NCI-H2171 (cell line): ENCODE results near the gene DPH1.

Experiments
- DNase-seq: peaks from one replicate; lab custom pipeline; 2025; lab: John Stamatoyannopoulos, UW

Gene DPH1

DNA sequence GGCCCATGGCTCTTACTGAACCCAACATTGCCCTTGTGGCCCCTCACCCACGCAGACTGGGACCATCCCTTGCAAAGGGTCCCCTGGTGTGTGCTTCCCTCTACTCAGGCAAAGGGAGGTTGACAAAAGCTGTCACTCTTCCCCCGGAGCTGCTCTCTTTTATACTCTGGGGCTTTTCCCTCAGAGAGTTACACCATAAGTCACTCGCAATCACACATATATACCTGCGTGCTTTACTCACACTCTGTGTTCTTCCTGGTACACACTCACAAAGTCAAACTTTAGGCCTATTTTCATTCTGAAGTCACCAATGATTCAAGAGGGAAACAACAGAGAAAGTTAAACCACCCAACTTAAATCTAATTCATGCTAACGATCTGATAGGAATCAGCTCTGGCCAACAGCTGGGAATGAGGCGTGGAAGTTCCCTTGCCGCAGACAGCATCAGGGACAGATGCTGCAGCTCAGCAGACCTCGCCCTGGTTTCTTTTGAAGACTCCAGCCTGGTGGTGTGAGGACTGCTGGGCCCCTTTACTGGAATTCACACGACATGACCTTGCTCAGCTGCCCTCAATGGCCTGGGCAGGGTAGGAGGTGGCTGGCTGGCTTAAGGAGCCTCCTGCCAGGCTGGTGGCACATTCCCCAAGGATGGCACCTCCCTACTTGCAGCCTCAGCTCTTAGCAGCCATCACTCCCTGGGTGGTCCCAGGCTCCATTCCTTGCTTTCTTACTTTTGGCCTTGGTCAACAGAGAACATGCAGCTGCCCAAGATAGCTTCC lies 52.2 kb downstream of the DPH1 start:
- DNase-seq, result no peak

DNA sequence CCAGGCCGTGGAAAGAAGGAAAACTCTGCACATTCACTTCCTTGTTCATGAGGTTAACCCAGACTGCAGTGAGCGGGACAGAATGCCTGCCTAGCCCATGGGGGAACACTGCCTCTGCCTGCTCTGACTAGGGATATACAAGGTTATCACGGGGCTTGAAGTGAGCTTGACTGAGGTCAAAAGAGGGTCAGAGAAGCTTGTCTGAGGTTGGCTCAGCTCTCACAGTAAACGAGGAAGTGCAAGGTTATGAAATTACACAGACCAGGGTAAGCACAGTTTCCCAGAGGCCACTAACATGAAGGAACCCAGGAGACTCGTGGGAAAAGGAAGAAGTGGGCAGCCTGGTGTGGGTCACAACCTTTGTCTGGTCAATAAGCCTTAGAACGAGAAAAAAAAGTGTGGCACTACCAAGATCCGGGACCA lies 53.7 kb downstream of the DPH1 start:
- DNase-seq, result no peak

GRCh38 chr17:2084036-2084765 lies 54.2 kb downstream of the DPH1 start:
- no peak for DNase-seq

DNA sequence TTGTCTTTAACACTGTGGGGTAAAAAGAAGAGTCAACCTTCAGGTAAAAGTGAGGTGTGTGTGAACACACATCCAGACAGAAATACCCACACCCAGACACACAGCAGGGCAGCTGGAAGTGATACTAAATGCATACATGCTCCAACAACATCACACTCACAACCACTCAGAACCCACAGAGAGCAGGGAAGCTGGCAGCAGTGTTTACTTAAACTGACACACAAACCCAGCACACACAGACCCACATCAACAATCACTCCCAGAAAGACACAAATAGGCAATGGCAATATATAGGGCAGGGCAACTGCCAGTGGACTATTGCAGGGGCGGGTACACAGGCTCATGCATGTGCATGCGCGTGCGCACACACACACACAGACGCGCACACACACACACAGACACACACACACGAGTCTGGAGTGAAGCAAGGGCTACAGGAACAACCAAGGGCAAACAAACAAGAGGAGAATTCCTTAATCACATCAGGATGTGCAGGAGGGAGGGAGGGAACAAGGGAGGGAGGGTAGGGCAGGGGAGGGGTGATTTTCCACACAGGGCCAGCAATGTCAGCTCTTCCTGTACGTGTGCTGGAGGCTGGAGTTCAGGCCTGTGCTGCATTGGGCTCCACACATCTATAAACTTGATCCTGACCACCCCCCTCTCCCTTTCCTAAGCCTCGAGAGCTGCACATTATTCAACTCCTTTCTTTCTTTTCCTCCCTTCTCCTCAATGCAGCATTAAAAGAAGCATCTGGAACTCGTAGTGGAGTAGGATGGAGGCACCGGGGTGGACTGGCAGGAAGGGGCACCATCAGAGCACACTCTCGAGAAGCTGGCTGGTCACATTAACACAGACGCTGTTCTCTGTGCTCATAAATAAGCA lies 55.1 kb downstream of the DPH1 start:
- DNase-seq, result no peak

GRCh38 chr17:2085648-2085949 lies 55.6 kb downstream of the DPH1 start:
- no peak for DNase-seq

GRCh38 chr17:2086306-2086705 lies 56.4 kb downstream of the DPH1 start:
- no peak for DNase-seq

- DNase-seq, result no peak
These were observed 57.8 kb downstream of the DPH1 start for GRCh38 chr17:2087597-2088211.

DNA sequence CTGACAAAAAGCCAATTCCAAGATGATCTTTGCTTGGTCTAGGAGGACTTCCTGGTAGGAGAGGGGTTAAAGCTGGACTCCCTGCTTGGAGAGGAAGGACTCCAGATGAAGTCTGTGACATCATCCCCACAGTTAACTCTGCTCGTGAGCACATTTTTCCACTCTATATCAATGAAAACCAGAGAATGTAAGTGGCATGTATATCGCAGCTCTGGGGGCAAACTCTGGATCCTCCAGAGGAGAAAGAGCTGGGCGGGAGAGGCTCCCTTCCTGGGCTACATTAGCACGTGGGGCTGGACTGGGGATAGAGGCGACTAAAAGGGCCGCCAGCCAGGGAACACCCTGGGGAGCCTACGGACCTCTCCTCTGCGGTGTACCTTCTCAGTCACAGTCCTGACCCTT lies 59.1 kb downstream of the DPH1 start:
- no peak for DNase-seq

GRCh38 chr17:2090210-2090641 lies 60.3 kb downstream of the DPH1 start:
- no peak for DNase-seq

DNA sequence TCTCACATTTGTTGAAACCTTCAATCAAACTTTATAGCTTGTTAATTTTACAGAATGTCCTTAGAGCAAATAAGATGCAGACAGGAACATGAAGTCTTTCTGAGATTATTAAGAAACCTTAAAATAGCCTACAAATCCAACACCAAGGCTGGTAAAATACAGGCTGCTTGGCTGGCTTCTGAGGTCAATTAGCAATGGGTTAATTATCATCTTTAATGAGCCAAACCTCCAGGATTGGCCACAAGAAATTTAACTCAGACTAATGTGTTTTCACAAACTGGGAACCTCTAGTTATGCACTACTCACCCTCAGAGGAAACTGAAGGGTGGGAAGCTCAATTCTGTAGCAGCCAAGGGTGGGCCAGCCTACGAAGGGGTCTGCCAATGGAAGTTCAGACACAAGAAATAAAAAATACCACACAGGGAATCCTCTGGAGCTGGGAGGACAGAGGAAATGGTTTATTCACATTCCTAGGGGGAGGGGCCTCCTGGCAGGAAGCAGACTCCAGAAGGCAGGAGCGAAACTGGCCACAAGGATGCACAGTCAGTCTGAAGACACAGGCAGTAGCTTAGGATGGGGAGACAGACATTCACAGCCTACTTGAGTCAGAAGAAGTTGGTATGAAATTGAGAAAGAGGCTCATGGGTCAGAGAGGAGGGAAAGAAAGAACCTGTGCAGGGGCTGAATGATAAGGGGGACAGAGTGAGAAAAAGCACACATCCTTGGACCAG lies 61.0 kb downstream of the DPH1 start:
- DNase-seq, result no peak

- no peak for DNase-seq
These were observed 62.3 kb downstream of the DPH1 start for GRCh38 chr17:2092253-2092652.

- DNase-seq, result peak; percentile 31
These were observed 63.4 kb downstream of the DPH1 start for GRCh38 chr17:2093349-2093748.
